ENCODE data around the gene HYPK.
"Not testable (repeated sequence)": the region's sequence is repeated elsewhere in the genome, so short reads cannot be mapped to it uniquely, and the experiment has no call there.

The HYPK gene

GRCh38 chr15:43795197-43795596 lies 5.2 kb upstream of the HYPK start:
- DNase-seq (ENCODE audit: low read depth in 3 of 3) = no peak

GRCh38 chr15:43795997-43796396 lies 4.4 kb upstream of the HYPK start:
- DNase-seq (ENCODE audit: low read depth in 3 of 3) = no peak

- DNase-seq (ENCODE audit: low read depth in 3 of 3) = no peak
These were observed 3.8 kb upstream of the HYPK start for GRCh38 chr15:43796566-43796965.

- DNase-seq (ENCODE audit: low read depth in 3 of 3) = no peak
These were observed 1.0 kb upstream of the HYPK start for GRCh38 chr15:43799209-43799944.

- no peak for DNase-seq (ENCODE audit: low read depth in 3 of 3)
These were observed 484 bp upstream of the HYPK start, which contains the start of gene SERINC4 for GRCh38 chr15:43799945-43800285. SERINC4 (minus strand) TSS chr15:43800220; CDS start chr15:43799986, 234 bp downstream.

- not testable (repeated sequence) for DNase-seq (ENCODE audit: low read depth in 3 of 3)
These were observed 2.3 kb downstream of the HYPK start for GRCh38 chr15:43802676-43803075.

- no peak for DNase-seq (ENCODE audit: low read depth in 3 of 3)
These were observed 8.1 kb downstream of the HYPK start for GRCh38 chr15:43808435-43808950.

- DNase-seq (ENCODE audit: low read depth in 3 of 3) = no peak
These were observed 8.7 kb downstream of the HYPK start for GRCh38 chr15:43808960-43809678.

- not testable (repeated sequence) for DNase-seq (ENCODE audit: low read depth in 3 of 3)
These were observed 14.7 kb downstream of the HYPK start for GRCh38 chr15:43815064-43815463.

- no peak for DNase-seq (ENCODE audit: low read depth in 3 of 3)
These were observed 21.1 kb downstream of the HYPK start for GRCh38 chr15:43821505-43821904.

GRCh38 chr15:43824302-43825246 lies 24.2 kb downstream of the HYPK start, which contains the start of gene MFAP1:
MFAP1 (minus strand) TSS chr15:43824690; CDS start chr15:43824569, 121 bp downstream.
- peak; percentile 83 to 90 (median 90) for DNase-seq (ENCODE audit: low read depth in 3 of 3)

GRCh38 chr15:43825305-43825704 lies 24.9 kb downstream of the HYPK start:
- not testable (repeated sequence) for DNase-seq (ENCODE audit: low read depth in 3 of 3)

GRCh38 chr15:43826029-43826507 lies 25.7 kb downstream of the HYPK start:
- DNase-seq (ENCODE audit: low read depth in 3 of 3) = no peak

GRCh38 chr15:43826508-43827341 lies 26.3 kb downstream of the HYPK start, which contains the start of gene WDR76:
WDR76 (plus strand) TSS chr15:43827002; CDS start chr15:43827033, 31 bp downstream.
- DNase-seq (ENCODE audit: low read depth in 3 of 3) = peak; percentile 62 to 86 (median 63)

- peak in 1 of 3 experiments; percentile 19 for DNase-seq (ENCODE audit: low read depth in 3 of 3)
These were observed 27.8 kb downstream of the HYPK start for GRCh38 chr15:43828061-43828657.

- DNase-seq (ENCODE audit: low read depth in 3 of 3) = not testable (repeated sequence)
These were observed 29.6 kb downstream of the HYPK start for GRCh38 chr15:43829951-43830540.

GRCh38 chr15:43830691-43831275 lies 30.4 kb downstream of the HYPK start:
- not testable (repeated sequence) for DNase-seq (ENCODE audit: low read depth in 3 of 3)

- not testable (repeated sequence) for DNase-seq (ENCODE audit: low read depth in 3 of 3)
These were observed 31.2 kb downstream of the HYPK start for GRCh38 chr15:43831519-43832052.

- not testable (repeated sequence) for DNase-seq (ENCODE audit: low read depth in 3 of 3)
These were observed 32.1 kb downstream of the HYPK start for GRCh38 chr15:43832485-43832884.

Measured in stimulated activated CD4-positive, alpha-beta T cell treated with anti-CD3 and anti-CD28 coated beads, TNF-alpha, amount 100 ng/mL, for 24 hours (primary cell).